PC-3 (cell line): Measurements from ENCODE around the gene CAPN5.

Experiments used
- CTCF ChIP-seq: fragments of 300-600 bp; sonication (generic); conservative IDR thresholded peaks from 2 replicates; pipeline ENCODE4 v1.5.1; 2017; ENCODE audit warnings: antibody characterized with exemption, low read depth, mild to moderate bottlenecking, low read length
- EZH2 ChIP-seq: fragments of 300-600 bp; sonication (generic); IDR thresholded peaks from one replicate; pipeline ENCODE4 v1.6.1; 2017; ENCODE audit warnings: antibody characterized with exemption, mild to moderate bottlenecking, low read length; ENCODE audit not compliant: unreplicated experiment

DNA sequence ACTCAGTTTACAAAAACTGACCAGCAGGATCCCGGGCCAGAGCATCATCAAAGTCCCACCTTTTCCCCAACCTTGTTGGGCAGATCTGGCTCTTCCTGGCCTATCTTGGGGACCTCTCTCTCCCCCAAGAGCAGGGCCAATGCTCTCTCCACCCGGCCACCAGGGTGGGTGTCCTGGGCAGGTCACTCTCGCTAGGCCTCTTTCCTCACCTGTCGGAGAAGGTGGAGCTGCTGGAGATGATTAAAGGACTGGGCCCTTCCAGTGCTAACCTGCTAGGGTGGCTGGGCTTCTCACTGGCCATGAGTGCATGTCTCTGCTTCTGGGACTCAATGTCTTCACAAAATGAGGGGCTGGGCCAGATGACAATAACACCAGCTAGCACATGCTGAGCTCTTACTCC is 2.9 kb upstream of the CAPN5 start:
- no peak for TF ChIP-seq EZH2
- no peak for TF ChIP-seq CTCF
